Esophagus squamous epithelium (tissue), 5 donors: ENCODE results near the gene CRX. TPM values are rescaled to one million over a fixed set of nuclear protein-coding genes. Genes with fewer than 3 reads are reported as not detected.

Experiments used
- DNase-seq: peaks from one replicate; lab custom pipeline; 2025; lab: John Stamatoyannopoulos, UW
- H3K27ac ChIP-seq, 4 donors: fragments of 200-600 bp; sonication (generic); one replicate each; pipeline ENCODE4 v1.5.1; 2016 to 2019; ENCODE audit warnings: mild to moderate bottlenecking in 1 of 4
- H3K27me3 ChIP-seq, 4 donors: fragments of 200-600 bp; sonication (generic); 1 replicate in 3 of 4; 2 replicates in 1 of 4; pipeline versions ENCODE4 v1.5.1 to v1.6.0; 2017 to 2021; ENCODE audit warnings: antibody characterized with exemption in 1 of 4
- H3K36me3 ChIP-seq, 3 donors: fragments of 200-600 bp; sonication (generic); one replicate each; pipeline ENCODE4 v1.5.1; 2016 to 2019
- H3K4me1 ChIP-seq, 3 donors: fragments of 200-600 bp; sonication (generic); one replicate each; pipeline ENCODE4 v1.5.1; 2017 to 2019
- H3K4me3 ChIP-seq, 4 donors: fragments of 200-600 bp; sonication (generic); 1 replicate in 3 of 4; 2 replicates in 1 of 4; pipeline ENCODE4 v1.5.1; 2016 to 2019; ENCODE audit warnings: mild to moderate bottlenecking in 2 of 4, moderate library complexity in 1 of 4
- H3K9me3 ChIP-seq, 3 donors: fragments of 200-600 bp; sonication (generic); one replicate each; pipeline ENCODE4 v1.5.1; 2016 to 2019
- POLR2A ChIP-seq, 4 donors: fragments of 450-650 bp; IDR thresholded peaks; one replicate each; pipeline ENCODE4 v1.6.1; 2017; ENCODE audit warnings: antibody characterized with exemption in 4 of 4, mild to moderate bottlenecking in 4 of 4, moderate library complexity in 3 of 4
- WGBS, 2 donors: methylation state at CpG; one replicate each; pipeline ENCODE4 v1.1.5; 2018; 5-methylcytosine and 5-hydroxymethylcytosine counted together
- intact Hi-C: fragments of 100-400 bp; cut with DNase I; formaldehyde crosslinking; loops from one replicate; pipeline ENCODE4 v1.15.0; 2022
- total RNA-seq, 4 donors: library from RNA; depleted of rRNA; stranded (reverse); fragments of >200 nt; gene quantifications; one replicate each; pipeline ENCODE4 v1.1.0, GENCODE V29; 2016
- TF ChIP-seq, protein P1 (sequence below), 6 experiments: fragments of 450-650 bp in 4 of 6; fragments of 200-600 bp in 2 of 6; sonication (generic) in 2 of 6; IDR thresholded peaks; one replicate each; pipeline ENCODE4 v1.5.1; 2016 to 2019; ENCODE audit warnings: antibody characterized with exemption in 6 of 6, mild to moderate bottlenecking in 4 of 6, moderate library complexity in 4 of 6
- donor health status: DM: yes; HTN: yes; CAD: no.

CRX gene
- total RNA-seq, 4 donors from 2014 or later: not detected

- peaks cover 0 to 64% (median 0%) of the 10 kb centered on the region in 4 donors for H3K27me3 ChIP-seq
- no peaks in the 10 kb centered on the region for H3K4me1 ChIP-seq
- no peaks in the 10 kb centered on the region for H3K9me3 ChIP-seq
- intact Hi-C loops: no loop called here
- no peaks in the 10 kb centered on the region for H3K36me3 ChIP-seq
- no peak overlapping the region for H3K27ac ChIP-seq
- DNase-seq: no peak
- WGBS, 2 donors: 68 to 73% methylated on average over 2 of the region's 2 CpGs
- H3K4me3 ChIP-seq: no peak overlapping the region
- no peak for TF ChIP-seq POLR2A (IDR thresholded peaks at IDR 0.05)
- TF ChIP-seq, protein P1, sequence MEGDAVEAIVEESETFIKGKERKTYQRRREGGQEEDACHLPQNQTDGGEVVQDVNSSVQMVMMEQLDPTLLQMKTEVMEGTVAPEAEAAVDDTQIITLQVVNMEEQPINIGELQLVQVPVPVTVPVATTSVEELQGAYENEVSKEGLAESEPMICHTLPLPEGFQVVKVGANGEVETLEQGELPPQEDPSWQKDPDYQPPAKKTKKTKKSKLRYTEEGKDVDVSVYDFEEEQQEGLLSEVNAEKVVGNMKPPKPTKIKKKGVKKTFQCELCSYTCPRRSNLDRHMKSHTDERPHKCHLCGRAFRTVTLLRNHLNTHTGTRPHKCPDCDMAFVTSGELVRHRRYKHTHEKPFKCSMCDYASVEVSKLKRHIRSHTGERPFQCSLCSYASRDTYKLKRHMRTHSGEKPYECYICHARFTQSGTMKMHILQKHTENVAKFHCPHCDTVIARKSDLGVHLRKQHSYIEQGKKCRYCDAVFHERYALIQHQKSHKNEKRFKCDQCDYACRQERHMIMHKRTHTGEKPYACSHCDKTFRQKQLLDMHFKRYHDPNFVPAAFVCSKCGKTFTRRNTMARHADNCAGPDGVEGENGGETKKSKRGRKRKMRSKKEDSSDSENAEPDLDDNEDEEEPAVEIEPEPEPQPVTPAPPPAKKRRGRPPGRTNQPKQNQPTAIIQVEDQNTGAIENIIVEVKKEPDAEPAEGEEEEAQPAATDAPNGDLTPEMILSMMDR (IDR thresholded peaks at IDR 0.05): no peak
Observed at GRCh38 chr19:47820410-47820809, 1.3 kb upstream of the CRX start.

DNA sequence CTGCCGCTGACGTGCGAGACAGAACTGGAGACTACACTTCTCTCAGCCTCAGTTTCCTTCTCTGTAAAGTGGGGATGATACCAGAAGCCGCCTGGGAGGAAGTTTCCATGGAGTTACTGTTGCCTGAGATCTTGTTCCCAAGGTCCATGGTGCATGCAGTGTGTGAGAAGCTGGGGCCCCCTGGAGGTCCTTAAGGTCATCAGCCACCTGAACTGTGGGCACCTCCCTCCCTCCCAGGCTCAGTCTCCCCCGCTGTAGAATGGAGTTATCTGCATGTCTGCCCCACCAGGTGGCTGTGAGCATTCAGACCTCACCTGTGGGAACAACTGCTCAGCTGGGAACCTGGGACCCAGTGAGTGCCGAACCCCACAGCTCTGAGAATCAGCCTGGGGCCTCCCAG lies 2.7 kb downstream of the CRX start:
- Histone ChIP-seq H3K9me3 (no peaks in the 10 kb centered on the region), H3K36me3 (no peaks in the 10 kb centered on the region), H3K4me3 (no peak overlapping the region), H3K4me1 (no peaks in the 10 kb centered on the region), H3K27me3 (peaks cover 0 to 52% (median 0%) of the 10 kb centered on the region in 4 donors), H3K27ac (no peak overlapping the region)
- no peak for TF ChIP-seq POLR2A (IDR thresholded peaks at IDR 0.05)
- TF ChIP-seq, protein P1 (IDR thresholded peaks at IDR 0.05): no peak
- intact Hi-C loops: no loop called here
- DNase-seq: no peak
- WGBS, 2 donors: 84 to 93% methylated on average over 3 to 5 of the region's 6 CpGs

GRCh38 chr19:47826800-47827199 lies 5.1 kb downstream of the CRX start:
- TF ChIP-seq, protein P1 (IDR thresholded peaks at IDR 0.05): no peak
- TF ChIP-seq POLR2A (IDR thresholded peaks at IDR 0.05): no peak
- Histone ChIP-seq H3K36me3 (no peaks in the 10 kb centered on the region), H3K27ac (no peak overlapping the region), H3K9me3 (no peaks in the 10 kb centered on the region), H3K4me3 (no peak overlapping the region), H3K27me3 (peaks cover 0 to 44% (median 0%) of the 10 kb centered on the region in 4 donors), H3K4me1 (no peaks in the 10 kb centered on the region)
- 78 to 90% methylated on average over 5 to 6 of the region's 6 CpGs for WGBS, 2 donors
- intact Hi-C loops: no loop called here
- no peak for DNase-seq

DNA sequence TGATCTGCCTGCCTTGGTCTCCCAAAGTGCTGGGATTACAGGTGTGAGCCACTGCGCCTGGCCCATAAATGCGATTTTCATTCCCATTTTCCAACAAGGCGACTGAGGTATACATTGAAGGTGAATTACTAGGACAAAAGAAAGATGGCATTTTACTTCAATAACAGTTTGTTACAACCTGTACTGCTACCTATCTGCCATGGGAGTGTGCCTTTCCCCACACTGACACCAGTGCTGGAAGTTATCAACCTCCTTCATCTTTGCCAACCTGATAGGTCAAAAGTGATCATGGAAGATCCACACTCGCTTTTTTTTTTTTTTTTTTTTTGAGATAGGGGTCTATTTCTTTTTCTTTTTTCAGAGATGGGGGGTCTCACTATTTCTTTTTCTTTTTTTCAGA lies 11.0 kb downstream of the CRX start:
- WGBS, 2 donors: 76 to 88% methylated on average over 4 of the region's 4 CpGs

GRCh38 chr19:47836038-47836437 lies 14.3 kb downstream of the CRX start:
- Histone ChIP-seq H3K9me3 (no peaks in the 10 kb centered on the region), H3K36me3 (no peaks in the 10 kb centered on the region), H3K4me1 (no peaks in the 10 kb centered on the region), H3K27me3 (peaks cover 0 to 32% (median 0%) of the 10 kb centered on the region in 4 donors), H3K4me3 (no peak overlapping the region), H3K27ac (no peak overlapping the region)
- WGBS, 2 donors: 67% methylated on average over 1 of the region's 8 CpGs; no CpG with 5 or more reads in 1 of the 2 donors
- intact Hi-C loops: no loop called here
- no peak for DNase-seq
- no peak for TF ChIP-seq POLR2A (IDR thresholded peaks at IDR 0.05)
- TF ChIP-seq, protein P1 (IDR thresholded peaks at IDR 0.05): no peak

More for the DNA sequence above, 11.0 kb downstream of the CRX start:
- no peak for TF ChIP-seq POLR2A (IDR thresholded peaks at IDR 0.05)
- TF ChIP-seq, protein P1 (IDR thresholded peaks at IDR 0.05): no peak
- H3K27me3 ChIP-seq: peaks cover 0 to 35% (median 0%) of the 10 kb centered on the region in 4 donors
- H3K36me3 ChIP-seq: no peaks in the 10 kb centered on the region
- DNase-seq: no peak
- H3K4me3 ChIP-seq: no peak overlapping the region
- H3K27ac ChIP-seq: no peak overlapping the region
- intact Hi-C loops: no loop called here
- no peaks in the 10 kb centered on the region for H3K9me3 ChIP-seq
- no peaks in the 10 kb centered on the region for H3K4me1 ChIP-seq
